ENCODE measurements around the gene APOA1.
"Not testable (repeated sequence)": the region's sequence is repeated elsewhere in the genome, so short reads cannot be mapped to it uniquely, and the experiment has no call there.

The APOA1 gene

GRCh38 chr11:116835042-116835772 is 2.2 kb downstream of the APOA1 start:
- TF ChIP-seq CTCF (IDR thresholded peaks at IDR 0.05; ENCODE audit: extremely low read depth, missing control alignments): no peak
- peak; percentile 48 for DNase-seq (ENCODE audit: low spot score)

GRCh38 chr11:116834535-116835041 is 2.8 kb downstream of the APOA1 start:
- not testable (repeated sequence) for DNase-seq (ENCODE audit: low spot score)

- no peak for DNase-seq (ENCODE audit: low spot score)
- no peak for TF ChIP-seq CTCF (IDR thresholded peaks at IDR 0.05; ENCODE audit: extremely low read depth, missing control alignments)
These were observed 3.4 kb downstream of the APOA1 start for GRCh38 chr11:116833816-116834534.

GRCh38 chr11:116833491-116833815 is 4.0 kb downstream of the APOA1 start:
- no peak for TF ChIP-seq CTCF (IDR thresholded peaks at IDR 0.05; ENCODE audit: extremely low read depth, missing control alignments)

GRCh38 chr11:116832350-116833290 is 4.8 kb downstream of the APOA1 start:
- no peak for DNase-seq (ENCODE audit: low spot score)
- no peak for TF ChIP-seq CTCF (IDR thresholded peaks at IDR 0.05; ENCODE audit: extremely low read depth, missing control alignments)

More at GRCh38 chr11:116833491-116833815, 4.0 kb downstream of the APOA1 start:
- no peak for DNase-seq (ENCODE audit: low spot score)

GRCh38 chr11:116831790-116832349 is 5.6 kb downstream of the APOA1 start:
- DNase-seq (ENCODE audit: low spot score): no peak
- no peak for TF ChIP-seq CTCF (IDR thresholded peaks at IDR 0.05; ENCODE audit: extremely low read depth, missing control alignments)

GRCh38 chr11:116830184-116830912 is 7.1 kb downstream of the APOA1 start:
- DNase-seq (ENCODE audit: low spot score): no peak
- no peak for TF ChIP-seq CTCF (IDR thresholded peaks at IDR 0.05; ENCODE audit: extremely low read depth, missing control alignments)
